Jurkat, Clone E6-1 (cell line): ENCODE data around the gene ZNF365. TPM values are rescaled to one million over a fixed set of nuclear protein-coding genes. Genes with fewer than 3 reads are reported as not detected.
A peak's percentile ranks its signal among the peaks of the same experiment; 100 is the strongest.
"Not testable (repeated sequence)": the region's sequence is repeated elsewhere in the genome, so short reads cannot be mapped to it uniquely, and the experiment has no call there.

Experiments used
- DNase-seq: peaks from one replicate; pipeline ENCODE4 v3.0.0-alpha.2; 2011; ENCODE audit warnings: low read depth, low spot score
- H3K4me3 ChIP-seq: 2 replicates; pipeline ENCODE4 v1.5.1; 2011; ENCODE audit warnings: mild to moderate bottlenecking, low read length, control low read depth, moderate library complexity
- polyA plus RNA-seq: library from polyadenylated mRNA; unstranded; fragments of >200 nt; gene quantifications from one replicate; pipeline ENCODE4 v1.2.1, GENCODE V29; 2012; ENCODE audit warnings: missing spikeins; ENCODE audit not compliant: insufficient read length, insufficient read depth

The ZNF365 gene, protein sequence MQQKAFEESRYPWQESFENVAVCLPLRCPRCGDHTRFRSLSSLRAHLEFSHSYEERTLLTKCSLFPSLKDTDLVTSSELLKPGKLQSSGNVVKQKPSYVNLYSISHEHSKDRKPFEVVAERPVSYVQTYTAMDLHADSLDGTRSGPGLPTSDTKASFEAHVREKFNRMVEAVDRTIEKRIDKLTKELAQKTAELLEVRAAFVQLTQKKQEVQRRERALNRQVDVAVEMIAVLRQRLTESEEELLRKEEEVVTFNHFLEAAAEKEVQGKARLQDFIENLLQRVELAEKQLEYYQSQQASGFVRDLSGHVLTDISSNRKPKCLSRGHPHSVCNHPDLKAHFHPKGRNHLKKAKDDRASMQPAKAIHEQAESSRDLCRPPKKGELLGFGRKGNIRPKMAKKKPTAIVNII
- polyA plus RNA-seq, result 2.1 TPM

DNA sequence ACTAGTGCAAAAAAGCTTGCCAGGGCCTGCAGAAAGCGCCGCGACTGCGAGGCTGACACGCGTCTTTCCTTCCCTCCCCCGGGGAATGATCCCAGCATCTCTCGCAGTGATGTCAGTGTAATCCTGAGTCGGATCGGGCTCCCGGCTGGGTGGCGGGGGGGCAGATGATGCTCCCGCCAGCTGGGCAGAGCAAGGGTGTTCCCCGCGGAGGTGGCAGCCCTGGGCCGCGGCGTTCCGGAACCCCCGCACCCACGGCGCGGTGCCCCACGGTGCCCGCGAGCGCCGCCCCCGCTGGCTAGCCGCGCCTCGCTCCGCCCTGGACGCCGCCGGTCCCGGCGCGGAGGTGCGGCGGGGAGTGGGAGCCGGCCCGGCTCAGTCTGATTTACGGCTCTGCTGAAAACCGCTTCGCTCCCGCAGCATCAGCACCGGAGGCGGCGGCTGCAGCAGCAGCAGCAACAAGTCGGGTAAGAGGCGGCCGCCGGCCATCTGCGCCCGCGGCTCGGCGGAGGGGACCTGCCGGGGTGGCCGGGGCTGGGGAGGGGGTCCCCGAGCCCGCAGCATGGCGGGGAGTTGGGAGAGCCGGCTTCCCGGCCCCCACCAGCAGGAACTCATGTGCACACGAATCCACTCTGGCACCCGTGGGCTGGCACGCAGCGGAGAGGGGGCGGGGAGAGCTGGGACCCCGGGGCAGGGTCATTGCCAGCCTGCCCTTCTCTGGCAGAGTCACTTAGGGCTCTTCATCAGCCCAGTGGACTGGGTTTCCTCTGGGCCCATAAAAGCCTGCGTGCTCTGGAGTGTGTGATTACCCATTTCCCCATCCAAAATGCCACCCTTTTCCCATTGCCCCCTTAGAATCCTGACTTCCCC, at the start of gene ZNF365:
ZNF365 (plus strand) TSS at position 375 of the 867 bp plus-strand sequence. CDS start 1,825 bp downstream, outside the sequence.
- DNase-seq, result no peak
- peak within 1 kb of the TSS; percentile 24 for H3K4me3 ChIP-seq

DNA sequence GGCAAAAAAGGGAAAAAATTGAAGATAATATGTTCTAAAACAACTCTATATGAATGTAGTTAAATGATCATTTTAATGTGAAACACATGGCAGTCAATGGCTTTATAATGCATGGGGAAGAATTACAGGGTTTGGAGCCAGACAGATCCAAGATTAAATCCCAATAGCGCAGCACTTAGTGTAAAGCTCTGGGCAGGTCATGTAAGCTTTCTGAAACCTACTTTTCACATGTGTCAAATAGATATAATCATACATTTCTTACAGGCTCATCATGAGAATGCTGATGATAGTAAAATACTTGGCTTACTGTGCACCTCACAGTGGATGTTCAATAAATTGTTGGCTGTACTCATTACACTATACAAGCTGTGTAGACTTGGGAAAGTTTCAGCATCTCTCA, 48.0 kb upstream of the ZNF365 start:
- no peak for DNase-seq
- H3K4me3 ChIP-seq, result no peak overlapping the region

GRCh38 chr10:62327885-62328284, 46.3 kb upstream of the ZNF365 start:
- H3K4me3 ChIP-seq, result no peak overlapping the region
- no peak for DNase-seq

DNA sequence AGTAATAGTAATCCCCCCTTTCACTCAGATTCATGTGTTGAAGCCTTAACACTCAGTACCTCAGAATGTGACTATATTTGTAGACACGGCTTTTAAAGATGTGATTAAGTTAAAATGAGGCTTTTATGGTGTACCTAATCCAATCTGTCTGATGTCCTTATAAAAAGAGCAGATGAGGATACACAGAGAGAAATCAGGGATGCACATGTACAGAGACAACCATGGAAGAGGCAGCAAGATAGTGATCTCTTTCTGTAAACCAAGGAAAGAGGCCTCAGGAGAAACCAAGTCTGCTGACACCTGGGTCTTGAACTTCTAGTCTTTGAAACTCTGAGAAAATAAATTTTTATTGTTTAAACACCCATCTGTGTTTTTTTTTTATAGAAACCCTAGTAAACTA, 44.0 kb upstream of the ZNF365 start:
- H3K4me3 ChIP-seq, result no peak overlapping the region
- DNase-seq, result no peak

DNA sequence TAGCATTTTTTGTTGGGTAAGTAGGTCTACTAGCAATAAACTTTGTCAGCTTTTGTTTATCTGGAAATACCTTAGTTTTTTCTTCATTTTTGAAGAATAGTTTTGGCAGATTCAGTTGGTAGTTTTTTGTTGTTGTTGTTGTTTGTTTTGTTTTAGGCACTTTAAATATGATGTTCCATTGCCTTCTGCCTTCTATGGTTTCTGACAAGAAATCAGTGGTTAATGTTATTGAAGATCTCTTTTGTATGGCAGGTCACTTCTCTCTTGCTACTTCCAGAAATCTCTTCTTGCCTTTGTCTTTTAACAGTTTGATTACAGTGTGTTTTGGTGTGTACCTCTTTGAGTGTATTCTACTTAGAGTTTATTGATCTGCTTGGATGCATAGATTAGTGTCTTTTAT, 41.8 kb upstream of the ZNF365 start:
- no peak overlapping the region for H3K4me3 ChIP-seq
- DNase-seq, result no peak

GRCh38 chr10:62333135-62333889, 40.9 kb upstream of the ZNF365 start:
- no peak overlapping the region for H3K4me3 ChIP-seq
- no peak for DNase-seq

DNA sequence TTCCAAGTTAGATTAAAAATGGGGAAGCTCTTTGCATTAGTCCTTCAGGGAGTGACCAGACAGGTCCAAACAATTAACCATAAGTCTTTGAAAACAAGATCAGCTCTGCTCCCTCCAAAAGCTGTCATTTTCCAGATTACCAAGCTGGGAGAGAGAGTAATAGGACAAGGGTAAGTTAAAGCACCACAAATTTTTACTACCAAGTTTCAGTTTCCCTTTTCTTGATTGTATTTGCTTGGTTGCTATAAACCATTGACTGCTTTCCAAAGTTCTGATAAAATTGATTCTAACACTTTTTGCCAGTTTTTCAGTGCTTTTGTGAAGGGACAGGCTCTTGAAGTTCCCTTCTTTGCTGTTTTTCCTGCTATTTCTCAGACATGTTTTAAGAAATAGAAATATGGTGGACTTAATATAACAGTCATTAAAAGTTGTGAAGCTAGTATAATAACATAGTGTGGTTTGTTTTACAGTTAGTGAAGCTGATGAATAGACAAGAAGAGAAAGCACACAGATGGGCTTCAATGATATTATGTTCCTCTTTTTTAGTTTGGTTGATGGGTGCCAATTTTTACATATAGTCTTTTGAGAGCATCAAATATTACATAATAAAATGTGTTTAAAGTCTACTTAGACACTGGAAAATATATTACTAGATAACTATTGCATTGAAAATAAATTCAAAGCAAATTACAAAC, 40.0 kb upstream of the ZNF365 start:
- DNase-seq, result no peak
- H3K4me3 ChIP-seq, result no peak overlapping the region

DNA sequence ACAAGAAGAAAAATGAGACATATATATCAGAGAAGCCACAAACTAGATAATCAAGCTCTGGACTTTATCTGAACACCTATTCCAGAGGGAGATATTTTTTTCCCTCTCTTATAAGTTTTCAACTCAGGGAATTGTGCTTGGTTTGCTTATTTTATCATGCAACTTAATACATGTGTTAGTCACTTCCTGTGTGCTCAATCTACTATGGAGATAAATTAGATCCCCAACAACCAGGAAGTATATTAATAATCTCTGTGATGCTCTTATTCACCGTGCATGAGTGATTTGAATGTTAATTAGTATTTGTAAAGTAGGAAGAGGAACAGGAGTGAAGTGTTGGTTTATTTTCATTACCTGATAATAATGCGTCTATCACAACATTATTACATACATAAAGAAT, 38.8 kb upstream of the ZNF365 start:
- DNase-seq, result no peak
- no peak overlapping the region for H3K4me3 ChIP-seq

GRCh38 chr10:62336404-62336803, 37.8 kb upstream of the ZNF365 start:
- no peak for DNase-seq
- H3K4me3 ChIP-seq, result no peak overlapping the region

DNA sequence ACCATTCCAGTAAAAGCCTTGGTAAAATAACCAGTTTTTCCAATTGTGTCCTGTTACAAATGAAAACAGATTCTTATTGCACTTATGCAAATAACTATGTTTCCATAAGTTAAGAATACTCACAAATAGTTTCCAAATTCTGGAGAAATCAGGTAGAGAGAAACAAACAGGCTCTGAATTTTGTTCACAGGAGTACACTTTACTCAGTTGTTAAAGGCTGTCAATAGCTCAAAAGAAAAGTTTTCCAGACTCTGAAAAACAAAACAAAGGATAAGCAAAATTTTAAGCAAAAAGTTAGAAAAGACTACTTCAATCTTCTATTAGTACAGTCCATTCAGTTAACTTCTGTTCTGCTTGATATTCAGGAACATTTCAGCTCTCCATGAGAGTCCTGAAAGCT, 32.8 kb upstream of the ZNF365 start:
- DNase-seq, result no peak

DNA sequence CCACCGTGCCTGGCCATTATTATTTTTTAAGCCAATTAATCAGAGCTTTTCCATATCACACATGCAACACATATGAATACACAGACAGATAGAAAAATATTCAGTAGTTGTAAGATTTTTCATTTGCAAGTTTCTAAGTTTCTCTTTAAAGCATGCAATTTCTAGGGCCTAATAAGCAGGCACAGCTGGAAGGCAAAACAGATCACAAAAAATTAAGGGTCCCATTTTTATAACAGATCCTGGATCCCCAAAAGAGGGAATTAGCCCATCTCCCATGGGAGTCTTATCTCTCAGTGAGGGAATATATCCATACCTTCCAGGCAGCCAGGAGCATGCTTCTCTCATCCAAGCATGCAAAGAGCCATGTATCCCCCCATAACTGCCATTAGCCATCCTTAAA, 31.2 kb upstream of the ZNF365 start:
- H3K4me3 ChIP-seq, result no peak overlapping the region
- no peak for DNase-seq

More for the DNA sequence above, 32.8 kb upstream of the ZNF365 start:
- H3K4me3 ChIP-seq, result no peak overlapping the region

- no peak for DNase-seq
- H3K4me3 ChIP-seq, result no peak overlapping the region
Observed at GRCh38 chr10:62348029-62348428, 26.1 kb upstream of the ZNF365 start.

DNA sequence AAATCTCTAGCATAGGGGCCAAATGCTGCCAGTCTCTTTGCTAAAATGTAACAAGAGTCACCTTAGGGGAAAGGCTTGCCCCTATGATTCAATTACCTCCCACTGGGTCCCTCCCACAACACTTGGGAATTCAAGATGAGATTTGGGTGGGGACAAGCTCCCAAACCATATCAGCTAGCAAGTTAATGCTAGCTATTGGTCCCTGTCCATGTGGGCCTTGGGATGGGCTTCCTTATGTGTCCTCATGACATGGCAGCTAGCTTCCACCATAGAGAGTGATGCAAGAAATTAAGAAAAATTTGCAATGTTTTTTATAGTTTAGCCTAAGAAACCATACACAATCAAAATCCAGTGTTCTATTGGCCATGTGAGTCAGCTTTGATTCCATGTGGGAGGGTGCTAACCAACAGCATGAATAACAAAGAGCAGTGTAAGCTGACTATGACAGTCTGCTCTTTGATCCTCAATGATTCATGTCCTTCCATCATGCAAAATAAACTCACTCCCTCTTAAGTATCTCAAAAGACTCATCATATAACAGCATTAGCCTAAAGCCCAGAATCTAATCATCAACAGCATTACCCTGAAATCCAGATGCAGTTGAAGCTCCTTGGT, 21.7 kb upstream of the ZNF365 start:
- no peak for DNase-seq
- no peak overlapping the region for H3K4me3 ChIP-seq

- H3K4me3 ChIP-seq, result no peak overlapping the region
- DNase-seq, result no peak
Observed at GRCh38 chr10:62354916-62355315, 19.3 kb upstream of the ZNF365 start.

GRCh38 chr10:62356447-62356846, 17.7 kb upstream of the ZNF365 start:
- no peak for DNase-seq
- H3K4me3 ChIP-seq, result no peak overlapping the region

GRCh38 chr10:62358151-62358550, 16.0 kb upstream of the ZNF365 start:
- not testable (repeated sequence) for DNase-seq, H3K4me3 ChIP-seq

DNA sequence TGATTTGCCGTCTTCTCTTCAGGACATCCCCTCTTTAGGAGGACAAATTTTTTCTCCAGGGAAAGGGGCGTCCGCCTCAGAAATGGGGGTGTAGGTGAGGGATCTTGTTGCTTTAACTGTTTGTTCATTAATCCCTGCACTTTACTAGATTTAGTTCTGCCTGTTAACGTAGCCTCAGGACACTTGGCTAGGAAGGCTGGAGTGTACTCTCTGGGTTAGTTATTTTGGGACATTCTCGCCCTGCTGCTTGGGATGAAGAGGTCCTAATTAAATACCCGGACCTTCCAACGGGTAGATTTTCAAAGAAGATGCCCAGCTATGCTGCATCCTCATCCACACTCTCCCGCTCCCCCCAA, 552 bp upstream of the ZNF365 start:
- no peak for DNase-seq
- no peak overlapping the region for H3K4me3 ChIP-seq

GRCh38 chr10:62374862-62375710, 917 bp downstream of the ZNF365 start:
- H3K4me3 ChIP-seq, result no peak overlapping the region
- DNase-seq, result no peak
